Gastrocnemius medialis (tissue), 4 donors: ENCODE measurements around the gene B9D2. TPM values are rescaled to one million over a fixed set of nuclear protein-coding genes. Genes with fewer than 3 reads are reported as not detected.

Source experiments
- ATAC-seq, 2 donors: fragments of 150-250 bp; one replicate each; pipeline ENCODE4 v1.9.1; 2016
- DNase-seq, 2 donors: peaks; one replicate each; pipeline ENCODE4 v3.0.0-alpha.2; 2019
- H3K27ac ChIP-seq, 4 donors: fragments of 200-600 bp; sonication (generic); 1 replicate in 1 of 4; 2 replicates in 3 of 4; pipeline ENCODE4 v1.5.1; 2016 to 2018; ENCODE audit warnings: mild to moderate bottlenecking in 2 of 4, moderate library complexity in 1 of 4
- H3K27me3 ChIP-seq, 3 donors: fragments of 200-600 bp; sonication (generic) in 2 of 3; 1 replicate in 1 of 3; 2 replicates in 2 of 3; pipeline versions ENCODE4 v1.5.1 to v1.6.0; 2016 to 2019; ENCODE audit warnings: mild to moderate bottlenecking in 1 of 3, moderate library complexity in 1 of 3
- H3K36me3 ChIP-seq, 2 donors: fragments of 200-600 bp; sonication (generic) in 1 of 2; one replicate each; pipeline ENCODE4 v1.5.1; 2017 to 2018
- H3K4me1 ChIP-seq, 2 donors: fragments of 200-600 bp; sonication (generic) in 1 of 2; one replicate each; pipeline ENCODE4 v1.5.1; 2016 to 2017; ENCODE audit warnings: mild to moderate bottlenecking in 2 of 2
- H3K4me3 ChIP-seq, 4 donors: fragments of 200-600 bp; sonication (generic) in 3 of 4; 1 replicate in 1 of 4; 2 replicates in 3 of 4; pipeline ENCODE4 v1.5.1; 2016 to 2019; ENCODE audit warnings: mild to moderate bottlenecking in 2 of 4
- H3K9me3 ChIP-seq, 3 donors: fragments of 200-600 bp; sonication (generic) in 2 of 3; 1 replicate in 1 of 3; 2 replicates in 2 of 3; pipeline ENCODE4 v1.5.1; 2016 to 2019
- CTCF ChIP-seq, 5 experiments: fragments of 450-650 bp in 3 of 5; fragments of 200-600 bp in 2 of 5; sonication (generic) in 2 of 5; IDR thresholded peaks in 4 of 5; conservative IDR thresholded peaks in 1 of 5; 1 replicate in 4 of 5; 2 replicates in 1 of 5; pipeline ENCODE4 v1.5.1; 2016 to 2019; ENCODE audit warnings: antibody characterized with exemption in 5 of 5, mild to moderate bottlenecking in 3 of 5, moderate library complexity in 3 of 5
- POLR2A ChIP-seq, 2 donors: fragments of 450-650 bp; IDR thresholded peaks; one replicate each; pipeline ENCODE4 v1.6.1; 2017; ENCODE audit warnings: antibody characterized with exemption in 2 of 2, mild to moderate bottlenecking in 2 of 2, moderate library complexity in 2 of 2
- in situ Hi-C, 4 donors: fragments of 200-750 bp; cut with MboI; loops; one replicate each; pipeline versions ENCODE4 v1.15.0 to v1.8.0; 2017; ENCODE audit warnings: low sequenced_read_pairs in 4 of 4
- intact Hi-C: fragments of 100-400 bp; cut with DNase I; formaldehyde crosslinking; loops from one replicate; pipeline ENCODE4 v1.15.1; 2023; ENCODE audit warnings: low total_unique reads
- total RNA-seq, 4 donors: library from RNA; depleted of rRNA; stranded (reverse); fragments of >200 nt; gene quantifications; one replicate each; pipeline versions ENCODE4 v1.1.0 to v1.2.3, GENCODE V29; 2016

B9D2 gene
- total RNA-seq, 4 donors from 2014 or later = 2.6 to 6.9 (median 4.5) TPM

GRCh38 chr19:41327076-41327575 is 36.8 kb downstream of the B9D2 start:
- no peaks in the 10 kb centered on the region for H3K36me3 ChIP-seq
- peak overlapping the region; percentile 37 to 77 (median 68) for H3K27ac ChIP-seq
- no peak for DNase-seq
- peaks cover 28 to 48% of the 10 kb centered on the region in 2 donors for H3K4me1 ChIP-seq
- peak overlapping the region; percentile 2 to 49 (median 23) for H3K4me3 ChIP-seq
- in situ Hi-C loops (no loop called here), intact Hi-C loops (loop anchor here (2.0 kb wide), 1 partner anchor 26 kb away; the partner anchor contains the start of gene TGFB1)
- H3K27me3 ChIP-seq = no peaks in the 10 kb centered on the region
- ATAC-seq = no peak
- no peak for TF ChIP-seq CTCF (IDR thresholded peaks at IDR 0.05 in 4 of 5, conservative IDR thresholded peaks at IDR 0.05 in 1 of 5)
- TF ChIP-seq POLR2A (IDR thresholded peaks at IDR 0.05) = no peak
- H3K9me3 ChIP-seq = no peaks in the 10 kb centered on the region

- Histone ChIP-seq H3K4me1 (peaks cover 33 to 57% of the 10 kb centered on the region in 2 donors), H3K4me3 (peak overlapping the region; percentile 40 to 48 (median 44)), H3K9me3 (no peaks in the 10 kb centered on the region), H3K36me3 (peaks cover 0 to 3% of the 10 kb centered on the region in 2 donors), H3K27ac (peak overlapping the region; percentile 61 to 77 (median 67)), H3K27me3 (no peaks in the 10 kb centered on the region)
- TF ChIP-seq CTCF (IDR thresholded peaks at IDR 0.05 in 4 of 5, conservative IDR thresholded peaks at IDR 0.05 in 1 of 5) (no peak), POLR2A (IDR thresholded peaks at IDR 0.05) (no peak)
- intact Hi-C loops (loop anchor here (2.0 kb wide), 2 partner anchors 27 to 113 kb away; partner anchors contain the start of genes DMAC2 and TGFB1), in situ Hi-C loops (no loop called here)
- no peak for DNase-seq
- ATAC-seq = no peak
Measured at GRCh38 chr19:41325947-41326706, 37.8 kb downstream of the B9D2 start.

GRCh38 chr19:41325640-41325946 is 38.4 kb downstream of the B9D2 start:
- no peak for DNase-seq
- TF ChIP-seq POLR2A (IDR thresholded peaks at IDR 0.05) (no peak), CTCF (IDR thresholded peaks at IDR 0.05 in 4 of 5, conservative IDR thresholded peaks at IDR 0.05 in 1 of 5) (no peak)
- Histone ChIP-seq H3K4me1 (peaks cover 33 to 57% of the 10 kb centered on the region in 2 donors), H3K36me3 (peaks cover 0 to 8% of the 10 kb centered on the region in 2 donors), H3K27ac (peak overlapping the region; percentile 61 to 77 (median 67)), H3K27me3 (no peaks in the 10 kb centered on the region), H3K4me3 (peak overlapping the region; percentile 40 to 48 (median 44)), H3K9me3 (no peaks in the 10 kb centered on the region)
- intact Hi-C loops (loop anchor here (2.0 kb wide), 1 partner anchor 113 kb away; the partner anchor contains the start of gene DMAC2), in situ Hi-C loops (no loop called here)
- ATAC-seq = no peak

- intact Hi-C loops (loop anchor here (1.0 to 2.0 kb wide), 2 partner anchors 14 to 114 kb away; partner anchors contain the start of gene DMAC2), in situ Hi-C loops (no loop called here)
- H3K27ac ChIP-seq = peak overlapping the region; percentile 61 to 77 (median 67)
- peaks cover 33 to 57% of the 10 kb centered on the region in 2 donors for H3K4me1 ChIP-seq
- peaks cover 0 to 13% of the 10 kb centered on the region in 2 donors for H3K36me3 ChIP-seq
- DNase-seq (peak in 1 of 2 donors; percentile 43), ATAC-seq (peak in 1 of 2 donors; percentile 28)
- H3K27me3 ChIP-seq = no peaks in the 10 kb centered on the region
- H3K9me3 ChIP-seq = no peaks in the 10 kb centered on the region
- TF ChIP-seq POLR2A (IDR thresholded peaks at IDR 0.05) (peak; percentile 20 to 32), CTCF (IDR thresholded peaks at IDR 0.05 in 4 of 5, conservative IDR thresholded peaks at IDR 0.05 in 1 of 5) (no peak)
- H3K4me3 ChIP-seq = peak overlapping the region; percentile 40 to 48 (median 44)
Measured at GRCh38 chr19:41324921-41325639, 38.9 kb downstream of the B9D2 start.
